ENCODE data around the gene FOXA3. TPM values are rescaled to one million over a fixed set of nuclear protein-coding genes. Genes with fewer than 3 reads are reported as not detected.

The FOXA3 gene
- total RNA-seq, 2 experiments from 2014 or later, result 0.36 TPM; not detected in 1

GRCh38 chr19:45872095-45872919, 8.2 kb downstream of the FOXA3 start:
- Mint-ChIP-seq H3K36me3 (ENCODE audit: low read depth) (no peaks in the 10 kb centered on the region), H3K27ac (no peak overlapping the region), H3K9me3 (no peaks in the 10 kb centered on the region), H3K4me1 (ENCODE audit: low read depth) (peaks cover 9% of the 10 kb centered on the region), H3K27me3 (peaks cover 16% of the 10 kb centered on the region), H3K4me3 (no peak overlapping the region)
- no peak for TF ChIP-seq CTCF (IDR thresholded peaks at IDR 0.05)
- ChIA-PET POLR2A (interaction anchor here (1.1 kb wide), 1 partner anchor 10 kb away, joined by 3 read pairs; no protein-coding TSS in a partner anchor), CTCF (interaction anchor here (1.0 to 2.7 kb wide), 2 partner anchors 8 to 10 kb away, joined by 7 to 8 read pairs; partner anchors contain the start of gene FOXA3)
- ATAC-seq (no peak), DNase-seq (no peak)
- intact Hi-C loops (cut with micrococcal nuclease), result no loop called here

GRCh38 chr19:45873219-45873772, 9.2 kb downstream of the FOXA3 start:
- no peak overlapping the region for H3K4me3 Mint-ChIP-seq
- H3K36me3 Mint-ChIP-seq (ENCODE audit: low read depth), result no peaks in the 10 kb centered on the region
- peaks cover 20% of the 10 kb centered on the region for H3K27me3 Mint-ChIP-seq
- TF ChIP-seq CTCF (IDR thresholded peaks at IDR 0.05), result no peak
- CTCF ChIA-PET, result no interaction called here
- intact Hi-C loops (cut with micrococcal nuclease), result no loop called here
- peaks cover 13% of the 10 kb centered on the region for H3K4me1 Mint-ChIP-seq (ENCODE audit: low read depth)
- H3K9me3 Mint-ChIP-seq, result no peaks in the 10 kb centered on the region
- H3K27ac Mint-ChIP-seq, result no peak overlapping the region
- DNase-seq (no peak), ATAC-seq (no peak)
- POLR2A ChIA-PET, result no interaction called here

- H3K9me3 Mint-ChIP-seq, result no peaks in the 10 kb centered on the region
- CTCF ChIA-PET, result no interaction called here
Observed at GRCh38 chr19:45874620-45874966, 10.5 kb downstream of the FOXA3 start.

GRCh38 chr19:45876161-45876410, 12.0 kb downstream of the FOXA3 start:
- CTCF ChIA-PET, result no interaction called here
- POLR2A ChIA-PET, result no interaction called here
- Mint-ChIP-seq H3K4me1 (ENCODE audit: low read depth) (peaks cover 13% of the 10 kb centered on the region), H3K27me3 (peaks cover 20% of the 10 kb centered on the region), H3K27ac (peak overlapping the region; percentile 30), H3K4me3 (peak overlapping the region; percentile 36), H3K36me3 (ENCODE audit: low read depth) (no peaks in the 10 kb centered on the region), H3K9me3 (no peaks in the 10 kb centered on the region)
- TF ChIP-seq CTCF (IDR thresholded peaks at IDR 0.05), result no peak
- DNase-seq (peak; percentile 72), ATAC-seq (peak; percentile 81)
- intact Hi-C loops (cut with micrococcal nuclease), result no loop called here

More at GRCh38 chr19:45874620-45874966, 10.5 kb downstream of the FOXA3 start:
- Mint-ChIP-seq H3K36me3 (ENCODE audit: low read depth) (no peaks in the 10 kb centered on the region), H3K27me3 (peaks cover 20% of the 10 kb centered on the region), H3K4me1 (ENCODE audit: low read depth) (peaks cover 13% of the 10 kb centered on the region), H3K4me3 (no peak overlapping the region), H3K27ac (no peak overlapping the region)
- DNase-seq (no peak), ATAC-seq (no peak)
- intact Hi-C loops (cut with micrococcal nuclease), result no loop called here
- POLR2A ChIA-PET, result no interaction called here
- no peak for TF ChIP-seq CTCF (IDR thresholded peaks at IDR 0.05)

- intact Hi-C loops (cut with micrococcal nuclease), result no loop called here
- Mint-ChIP-seq H3K9me3 (no peaks in the 10 kb centered on the region), H3K4me3 (peak overlapping the region; percentile 36), H3K27me3 (peaks cover 20% of the 10 kb centered on the region), H3K36me3 (ENCODE audit: low read depth) (no peaks in the 10 kb centered on the region), H3K27ac (peak overlapping the region; percentile 30), H3K4me1 (ENCODE audit: low read depth) (peaks cover 19% of the 10 kb centered on the region)
- POLR2A ChIA-PET, result no interaction called here
- peak; percentile 48 for ATAC-seq
- no peak for TF ChIP-seq CTCF (IDR thresholded peaks at IDR 0.05)
- CTCF ChIA-PET, result no interaction called here
- no peak for DNase-seq
Observed at GRCh38 chr19:45876411-45877197, 12.5 kb downstream of the FOXA3 start.
